Lower leg skin (tissue), 3 donors: ENCODE data around the gene METTL21A.

Experiments used
- CTCF ChIP-seq, 3 donors: fragments of 450-650 bp; IDR thresholded peaks; one replicate each; pipeline ENCODE4 v1.5.1; 2016; ENCODE audit warnings: antibody characterized with exemption in 3 of 3, mild to moderate bottlenecking in 3 of 3, moderate library complexity in 2 of 3
- POLR2A ChIP-seq, 2 donors: fragments of 450-650 bp; IDR thresholded peaks; one replicate each; pipeline ENCODE4 v1.6.1; 2016 to 2017; ENCODE audit warnings: antibody characterized with exemption in 2 of 2, mild to moderate bottlenecking in 1 of 2, moderate library complexity in 1 of 2

- no peak for TF ChIP-seq CTCF (IDR thresholded peaks at IDR 0.05)
- TF ChIP-seq POLR2A (IDR thresholded peaks at IDR 0.05), result no peak
Observed at GRCh38 chr2:207614824-207615223, 10.4 kb downstream of the METTL21A start.
